AG09309 (cell line): ENCODE measurements around the gene MTX2.
A peak's percentile ranks its signal among the peaks of the same experiment; 100 is the strongest.

Experiments
- DNase-seq: peaks from one replicate; pipeline ENCODE4 v3.0.0-alpha.2; 2010; ENCODE audit warnings: low read depth
- H3K4me3 ChIP-seq: 2 replicates; pipeline ENCODE4 v1.5.1; 2011; ENCODE audit warnings: mild to moderate bottlenecking, low read depth, low read length, moderate library complexity; ENCODE audit not compliant: control insufficient read depth
- CTCF ChIP-seq: IDR thresholded peaks from 2 replicates; pipeline ENCODE4 v1.5.1; 2011; ENCODE audit warnings: mild to moderate bottlenecking, low read depth, low read length, inconsistent platforms; ENCODE audit not compliant: insufficient read depth, control insufficient read depth; ENCODE audit errors: missing control alignments

The MTX2 gene

GRCh38 chr2:176269319-176270099, at the start of gene MTX2:
Gene MTX2 (plus strand): TSS chr2:176269442. CDS start chr2:176269630, 188 bp downstream.
- DNase-seq = peak; percentile 4
- peak within 1 kb of the TSS; percentile 60 for H3K4me3 ChIP-seq
- peak; percentile 10 for TF ChIP-seq CTCF

- H3K4me3 ChIP-seq = no peak overlapping the region
- no peak for TF ChIP-seq CTCF
These were observed 41.4 kb upstream of the MTX2 start for GRCh38 chr2:176227874-176228273.

GRCh38 chr2:176234156-176234555, 35.1 kb upstream of the MTX2 start:
- DNase-seq = no peak
- no peak for TF ChIP-seq CTCF
- no peak overlapping the region for H3K4me3 ChIP-seq

More at GRCh38 chr2:176227874-176228273, 41.4 kb upstream of the MTX2 start:
- no peak for DNase-seq

GRCh38 chr2:176234940-176235339, 34.3 kb upstream of the MTX2 start:
- H3K4me3 ChIP-seq = no peak overlapping the region
- no peak for TF ChIP-seq CTCF
- no peak for DNase-seq

- H3K4me3 ChIP-seq = no peak overlapping the region
- no peak for TF ChIP-seq CTCF
- no peak for DNase-seq
These were observed 31.8 kb upstream of the MTX2 start for GRCh38 chr2:176237456-176237855.

GRCh38 chr2:176239031-176239430, 30.2 kb upstream of the MTX2 start:
- TF ChIP-seq CTCF = no peak
- no peak overlapping the region for H3K4me3 ChIP-seq
- DNase-seq = no peak
